Measurements from ENCODE around the gene PHOX2A.

DNA sequence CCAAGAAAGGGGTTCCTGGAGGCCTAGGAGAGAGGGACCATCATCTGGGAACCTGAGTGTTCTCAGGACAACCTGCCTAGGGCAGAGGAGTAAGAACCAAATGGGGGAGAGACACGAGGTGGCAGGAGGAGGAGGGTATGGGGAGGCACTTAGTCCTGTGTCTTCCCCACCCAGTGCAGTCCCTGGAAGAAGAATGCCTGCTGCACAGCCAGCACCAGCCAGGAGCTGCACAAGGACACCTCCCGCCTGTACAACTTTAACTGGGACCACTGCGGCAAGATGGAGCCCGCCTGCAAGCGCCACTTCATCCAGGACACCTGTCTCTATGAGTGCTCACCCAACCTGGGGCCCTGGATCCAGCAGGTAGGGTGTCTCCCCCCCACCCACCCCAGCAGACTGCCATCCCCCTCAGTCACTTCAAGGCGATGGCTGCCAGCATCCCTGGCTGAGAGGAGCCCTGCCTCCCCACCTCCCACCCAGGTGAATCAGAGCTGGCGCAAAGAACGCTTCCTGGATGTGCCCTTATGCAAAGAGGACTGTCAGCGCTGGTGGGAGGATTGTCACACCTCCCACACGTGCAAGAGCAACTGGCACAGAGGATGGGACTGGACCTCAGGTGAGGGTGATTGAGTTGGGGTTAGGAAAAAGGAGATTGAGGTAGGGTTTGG, 23.1 kb downstream of the PHOX2A start:
- TF ChIP-seq TGIF2 (CRISPR knock-in tag; IDR thresholded peaks at IDR 0.05) = no peak
- no peak for TF ChIP-seq POLR2AphosphoS5 (IDR thresholded peaks at IDR 0.05; ENCODE audit: low read depth, low read length)
